OCI-LY7 (cell line): ENCODE data around the gene SESN3. TPM values are rescaled to one million over a fixed set of nuclear protein-coding genes. Genes with fewer than 3 reads are reported as not detected.

Source experiments
- BruUV-seq: library from RNA; stranded (reverse); fragments of 400-500 nt; replicated peaks from 2 replicates; lab custom pipeline; 2021; lab: Mats Ljungman, UMichigan
- CTCF ChIA-PET: fragments of 300-600 bp; sonication (Branson Sonifier 250); formaldehyde crosslinking; loops from one replicate; lab custom pipeline; 2022; ENCODE audit warnings: antibody characterized with exemption; ENCODE audit not compliant: unreplicated experiment; lab: Charles Lee
- POLR2A ChIA-PET: fragments of 300-600 bp; sonication (Branson Sonifier 250); formaldehyde crosslinking; loops from one replicate; lab custom pipeline; 2022; ENCODE audit warnings: antibody characterized with exemption; lab: Charles Lee
- DNase-seq: peaks from one replicate; pipeline ENCODE4 v3.0.0-alpha.2; 2015; ENCODE audit warnings: low spot score
- H2AFZ ChIP-seq: fragments of 200-600 bp; sonication (generic), shearing (Covaris generic); 2 replicates; pipeline ENCODE4 v1.6.1; 2014; ENCODE audit warnings: mild to moderate bottlenecking, antibody characterized with exemption, low read length, moderate library complexity
- H3K27ac ChIP-seq: fragments of 200-600 bp; sonication (generic); 2 replicates; pipeline ENCODE4 v1.5.1; 2014; ENCODE audit warnings: mixed run types, low read depth, mild to moderate bottlenecking, moderate library complexity, low read length, inconsistent platforms; ENCODE audit not compliant: poor library complexity, severe bottlenecking
- H3K36me3 ChIP-seq: fragments of 200-600 bp; sonication (generic); 2 replicates; pipeline ENCODE4 v1.6.1; 2014; ENCODE audit warnings: mild to moderate bottlenecking, antibody characterized with exemption, low read length, moderate library complexity, mixed read lengths; ENCODE audit not compliant: insufficient read depth
- H3K4me1 ChIP-seq: fragments of 200-600 bp; sonication (generic); 2 replicates; pipeline ENCODE4 v1.5.1; 2014; ENCODE audit warnings: mild to moderate bottlenecking, low read length; ENCODE audit not compliant: insufficient read depth, poor library complexity, severe bottlenecking
- H3K4me2 ChIP-seq: fragments of 200-600 bp; sonication (generic); 2 replicates; pipeline ENCODE4 v1.6.1; 2014; ENCODE audit warnings: mild to moderate bottlenecking, low read length
- H3K4me3 ChIP-seq: fragments of 200-600 bp; sonication (generic); 2 replicates; pipeline ENCODE4 v1.5.1; 2014; ENCODE audit warnings: mild to moderate bottlenecking, low read depth, low read length; ENCODE audit not compliant: poor library complexity, severe bottlenecking
- H3K79me2 ChIP-seq: fragments of 200-600 bp; sonication (generic); 2 replicates; pipeline ENCODE4 v1.6.1; 2016; ENCODE audit warnings: low read depth, mild to moderate bottlenecking, low read length, moderate library complexity, mixed read lengths; ENCODE audit not compliant: insufficient read depth
- H3K9me2 ChIP-seq: fragments of 200-600 bp; sonication (generic); 2 replicates; pipeline ENCODE4 v1.6.1; 2016; ENCODE audit warnings: mild to moderate bottlenecking, low read length, mixed read lengths; ENCODE audit not compliant: insufficient read depth
- H3K9me3 ChIP-seq: fragments of 200-600 bp; sonication (generic); 2 replicates; pipeline ENCODE4 v1.6.1; 2014; ENCODE audit warnings: mild to moderate bottlenecking, mixed run types, low read length, mixed read lengths
- H4K20me1 ChIP-seq: fragments of 200-600 bp; sonication (generic); 2 replicates; pipeline ENCODE4 v1.6.1; 2014; ENCODE audit warnings: mild to moderate bottlenecking, antibody characterized with exemption, low read length, moderate library complexity, mixed read lengths; ENCODE audit not compliant: insufficient read depth
- CTCF ChIP-seq: fragments of 200-600 bp; sonication (generic); conservative IDR thresholded peaks from 2 replicates; pipeline ENCODE4 v1.5.1; 2014; ENCODE audit warnings: mild to moderate bottlenecking, antibody characterized with exemption, low read length, moderate library complexity, mixed read lengths
- EZH2phosphoT487 ChIP-seq: fragments of 200-600 bp; sonication (generic); IDR thresholded peaks from 2 replicates; pipeline ENCODE4 v1.6.1; 2018; ENCODE audit warnings: low read depth, borderline replicate concordance, mild to moderate bottlenecking, mixed run types, antibody characterized with exemption, low read length, moderate library complexity, mixed read lengths
- intact Hi-C: fragments of 100-400 bp; cut with micrococcal nuclease; formaldehyde crosslinking; loops from one replicate; pipeline ENCODE4 v1.10.0; 2022; ENCODE audit not compliant: unreplicated experiment
- total RNA-seq, 2 experiments: library from RNA; depleted of rRNA in 1 of 2; stranded (reverse); fragments of >200 nt in 1 of 2; shearing (Covaris generic) in 1 of 2; gene quantifications; 2 replicates each; pipeline ENCODE4 v1.2.3, GENCODE V29; 2014 to 2022

The SESN3 gene
- total RNA-seq, 2 experiments from 2014 or later, result 4.4 to 9.6 TPM

- Histone ChIP-seq H3K4me2 (no peak overlapping the region), H3K9me2 (no peaks in the 10 kb centered on the region), H3K4me3 (no peak overlapping the region), H3K27ac (no peak overlapping the region), H4K20me1 (no peaks in the 10 kb centered on the region), H2AFZ (no peak overlapping the region), H3K4me1 (no peaks in the 10 kb centered on the region), H3K36me3 (no peaks in the 10 kb centered on the region), H3K79me2 (no peaks in the 10 kb centered on the region), H3K9me3 (no peaks in the 10 kb centered on the region)
- intact Hi-C loops, result no loop called here
- ChIA-PET CTCF (no interaction called here), POLR2A (no interaction called here)
- TF ChIP-seq CTCF (no peak), EZH2phosphoT487 (no peak)
- DNase-seq, result no peak
- BruUV-seq, result no TSS peak
These were observed 86.4 kb downstream of the SESN3 start for GRCh38 chr11:95144313-95145235.

- DNase-seq, result no peak
- no TSS peak for BruUV-seq
- Histone ChIP-seq H3K4me3 (no peak overlapping the region), H2AFZ (no peak overlapping the region), H3K27ac (no peak overlapping the region), H3K4me2 (no peak overlapping the region), H3K9me2 (no peaks in the 10 kb centered on the region), H3K9me3 (no peaks in the 10 kb centered on the region), H3K79me2 (no peaks in the 10 kb centered on the region), H3K36me3 (no peaks in the 10 kb centered on the region), H3K4me1 (no peaks in the 10 kb centered on the region), H4K20me1 (no peaks in the 10 kb centered on the region)
- ChIA-PET CTCF (no interaction called here), POLR2A (no interaction called here)
- TF ChIP-seq EZH2phosphoT487 (no peak), CTCF (no peak)
- intact Hi-C loops, result no loop called here
These were observed 87.8 kb downstream of the SESN3 start for GRCh38 chr11:95143106-95143681.

GRCh38 chr11:95142431-95142830 is 88.6 kb downstream of the SESN3 start:
- no peak overlapping the region for H3K27ac ChIP-seq
- POLR2A ChIA-PET, result interaction anchor here (0.6 kb wide), 1 partner anchor 162 kb away, joined by 3 read pairs; no protein-coding TSS in a partner anchor
- H3K9me2 ChIP-seq, result no peaks in the 10 kb centered on the region
- H3K9me3 ChIP-seq, result no peaks in the 10 kb centered on the region
- H3K79me2 ChIP-seq, result no peaks in the 10 kb centered on the region
- H3K4me2 ChIP-seq, result no peak overlapping the region
- no peak overlapping the region for H3K4me3 ChIP-seq
- intact Hi-C loops, result no loop called here
- no TSS peak for BruUV-seq
- DNase-seq, result no peak
- no peak for TF ChIP-seq CTCF
- no peak for TF ChIP-seq EZH2phosphoT487
- H2AFZ ChIP-seq, result no peak overlapping the region
- H3K36me3 ChIP-seq, result no peaks in the 10 kb centered on the region
- no peaks in the 10 kb centered on the region for H4K20me1 ChIP-seq
- H3K4me1 ChIP-seq, result no peaks in the 10 kb centered on the region
- CTCF ChIA-PET, result no interaction called here
